ENCODE measurements around the gene BMP3.

BMP3 gene

GRCh38 chr4:81021142-81021944, 9.2 kb upstream of the BMP3 start:
- H3K79me2 ChIP-seq (ENCODE audit: low read length): no peaks in the 10 kb centered on the region
- no peak overlapping the region for H3K9ac ChIP-seq (ENCODE audit: low read length)
- TF ChIP-seq EZH2phosphoT487 (IDR thresholded peaks at IDR 0.05; ENCODE audit: low read depth) (no peak), CTCF (IDR thresholded peaks at IDR 0.05; ENCODE audit: low read depth, low read length) (no peak)
- no peak overlapping the region for H3K4me2 ChIP-seq (ENCODE audit: low read length)
- H3K4me1 ChIP-seq (ENCODE audit: low read length): peaks cover 3% of the 10 kb centered on the region
- H3K27me3 ChIP-seq (ENCODE audit: low read depth, low read length): peaks cover 8% of the 10 kb centered on the region; the same call in 1 of the 2 replicates
- H4K20me1 ChIP-seq (ENCODE audit: insufficient read depth, low read length): no peaks in the 10 kb centered on the region
- H3K9me3 ChIP-seq (ENCODE audit: insufficient read depth, low read length): no peaks in the 10 kb centered on the region
- H3K36me3 ChIP-seq (replicated peaks; ENCODE audit: low read depth, low read length): no peaks in the 10 kb centered on the region
- no peak overlapping the region for H3K27ac ChIP-seq (ENCODE audit: low read length)
- H3K4me3 ChIP-seq (ENCODE audit: low read length): no peak overlapping the region
- no peak overlapping the region for H2AFZ ChIP-seq (ENCODE audit: low read depth, low read length)

- TF ChIP-seq CTCF (IDR thresholded peaks at IDR 0.05; ENCODE audit: low read depth, low read length): no peak
- no peak for TF ChIP-seq EZH2phosphoT487 (IDR thresholded peaks at IDR 0.05; ENCODE audit: low read depth)
- Histone ChIP-seq H3K27me3 (ENCODE audit: low read depth, low read length) (peaks cover 8% of the 10 kb centered on the region; the same call in 1 of the 2 replicates), H3K4me2 (ENCODE audit: low read length) (no peak overlapping the region), H3K4me1 (ENCODE audit: low read length) (peaks cover 9% of the 10 kb centered on the region), H3K27ac (ENCODE audit: low read length) (no peak overlapping the region), H3K79me2 (ENCODE audit: low read length) (no peaks in the 10 kb centered on the region), H3K36me3 (replicated peaks; ENCODE audit: low read depth, low read length) (no peaks in the 10 kb centered on the region), H3K9me3 (ENCODE audit: insufficient read depth, low read length) (no peaks in the 10 kb centered on the region), H3K4me3 (ENCODE audit: low read length) (no peak overlapping the region), H3K9ac (ENCODE audit: low read length) (no peak overlapping the region), H4K20me1 (ENCODE audit: insufficient read depth, low read length) (no peaks in the 10 kb centered on the region), H2AFZ (ENCODE audit: low read depth, low read length) (no peak overlapping the region)
Observed at GRCh38 chr4:81021981-81022380, 8.5 kb upstream of the BMP3 start.

DNA sequence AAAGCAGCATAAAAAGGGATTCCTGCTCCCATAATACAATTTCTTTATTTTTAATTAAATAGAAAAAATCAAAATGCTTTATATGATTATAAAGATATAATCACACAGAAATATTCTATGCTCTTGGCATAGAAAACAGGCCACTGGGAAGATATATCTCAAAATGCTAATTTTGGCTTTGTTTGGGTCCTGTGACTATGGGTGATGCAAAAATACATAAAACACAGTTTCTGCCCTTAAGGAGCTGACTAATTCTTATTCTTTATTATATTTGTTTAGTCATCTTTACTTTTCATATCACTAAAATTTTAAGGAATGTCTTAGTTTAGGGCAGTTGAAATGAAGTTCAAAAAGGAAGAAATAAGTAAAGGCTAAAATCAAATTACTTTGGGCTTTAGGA, 7.0 kb upstream of the BMP3 start:
- no peak overlapping the region for H2AFZ ChIP-seq (ENCODE audit: low read depth, low read length)
- TF ChIP-seq CTCF (IDR thresholded peaks at IDR 0.05; ENCODE audit: low read depth, low read length): no peak
- no peak for TF ChIP-seq EZH2phosphoT487 (IDR thresholded peaks at IDR 0.05; ENCODE audit: low read depth)
- H3K4me2 ChIP-seq (ENCODE audit: low read length): no peak overlapping the region
- no peaks in the 10 kb centered on the region for H3K36me3 ChIP-seq (replicated peaks; ENCODE audit: low read depth, low read length)
- H4K20me1 ChIP-seq (ENCODE audit: insufficient read depth, low read length): no peaks in the 10 kb centered on the region
- H3K27me3 ChIP-seq (ENCODE audit: low read depth, low read length): peaks cover 8% of the 10 kb centered on the region; the same call in 1 of the 2 replicates
- H3K9ac ChIP-seq (ENCODE audit: low read length): no peak overlapping the region
- no peak overlapping the region for H3K27ac ChIP-seq (ENCODE audit: low read length)
- H3K4me3 ChIP-seq (ENCODE audit: low read length): no peak overlapping the region
- H3K9me3 ChIP-seq (ENCODE audit: insufficient read depth, low read length): no peaks in the 10 kb centered on the region
- H3K4me1 ChIP-seq (ENCODE audit: low read length): peaks cover 16% of the 10 kb centered on the region
- no peaks in the 10 kb centered on the region for H3K79me2 ChIP-seq (ENCODE audit: low read length)

DNA sequence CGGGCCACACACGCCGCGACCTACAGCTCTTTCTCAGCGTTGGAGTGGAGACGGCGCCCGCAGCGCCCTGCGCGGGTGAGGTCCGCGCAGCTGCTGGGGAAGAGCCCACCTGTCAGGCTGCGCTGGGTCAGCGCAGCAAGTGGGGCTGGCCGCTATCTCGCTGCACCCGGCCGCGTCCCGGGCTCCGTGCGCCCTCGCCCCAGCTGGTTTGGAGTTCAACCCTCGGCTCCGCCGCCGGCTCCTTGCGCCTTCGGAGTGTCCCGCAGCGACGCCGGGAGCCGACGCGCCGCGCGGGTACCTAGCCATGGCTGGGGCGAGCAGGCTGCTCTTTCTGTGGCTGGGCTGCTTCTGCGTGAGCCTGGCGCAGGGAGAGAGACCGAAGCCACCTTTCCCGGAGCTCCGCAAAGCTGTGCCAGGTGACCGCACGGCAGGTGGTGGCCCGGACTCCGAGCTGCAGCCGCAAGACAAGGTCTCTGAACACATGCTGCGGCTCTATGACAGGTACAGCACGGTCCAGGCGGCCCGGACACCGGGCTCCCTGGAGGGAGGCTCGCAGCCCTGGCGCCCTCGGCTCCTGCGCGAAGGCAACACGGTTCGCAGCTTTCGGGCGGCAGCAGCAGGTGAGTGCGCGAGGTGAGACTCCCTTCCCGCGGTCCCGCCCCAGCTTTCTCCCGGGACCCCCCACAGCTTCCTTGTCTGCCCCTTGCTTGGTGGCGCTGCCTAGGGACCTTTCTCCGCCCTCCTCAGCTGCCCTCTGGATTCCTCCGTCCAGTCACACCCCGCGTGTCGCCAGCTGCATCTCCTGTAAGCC, 678 bp downstream of the BMP3 start:
- Histone ChIP-seq H3K4me2 (ENCODE audit: low read length) (peak overlapping the region; percentile 85), H3K27ac (ENCODE audit: low read length) (no peak overlapping the region), H3K79me2 (ENCODE audit: low read length) (no peaks in the 10 kb centered on the region), H2AFZ (ENCODE audit: low read depth, low read length) (peak overlapping the region; percentile 26), H3K27me3 (ENCODE audit: low read depth, low read length) (peaks cover 28% of the 10 kb centered on the region), H3K4me3 (ENCODE audit: low read length) (peak overlapping the region; percentile 82), H3K36me3 (replicated peaks; ENCODE audit: low read depth, low read length) (no peaks in the 10 kb centered on the region), H3K4me1 (ENCODE audit: low read length) (peaks cover 26% of the 10 kb centered on the region), H4K20me1 (ENCODE audit: insufficient read depth, low read length) (no peaks in the 10 kb centered on the region), H3K9me3 (ENCODE audit: insufficient read depth, low read length) (no peaks in the 10 kb centered on the region), H3K9ac (ENCODE audit: low read length) (peak overlapping the region; percentile 42; the same call in 1 of the 2 replicates)
- TF ChIP-seq EZH2phosphoT487 (IDR thresholded peaks at IDR 0.05; ENCODE audit: low read depth): no peak
- TF ChIP-seq CTCF (IDR thresholded peaks at IDR 0.05; ENCODE audit: low read depth, low read length): no peak

Data from OCI-LY3 (cell line).